ENCODE results near the gene PLCB3. TPM values are rescaled to one million over a fixed set of nuclear protein-coding genes. Genes with fewer than 3 reads are reported as not detected.

PLCB3 gene
- total RNA-seq, result 5.6 TPM

GRCh38 chr11:64251016-64251752 lies at the start of gene PLCB3:
TSS of gene PLCB3 (plus strand) at chr11:64251530. CDS start at chr11:64251650, 120 bp downstream.

GRCh38 chr11:64206457-64207255 lies 44.7 kb upstream of the PLCB3 start, which contains the start of gene FERMT3:
TSS of gene FERMT3 (plus strand) at chr11:64206721. CDS start at chr11:64207365, 644 bp downstream.

GRCh38 chr11:64225608-64226506 lies 25.5 kb upstream of the PLCB3 start, which contains the start of the genes NUDT22 and TRPT1:
TSS of gene NUDT22 (plus strand) at chr11:64226274. CDS start at chr11:64226653, 379 bp downstream.
TSS of gene TRPT1 (minus strand) at chr11:64226186. CDS start at chr11:64225860, 326 bp downstream.

GRCh38 chr11:64230171-64230984 lies 21.0 kb upstream of the PLCB3 start, which contains the start of gene DNAJC4:
TSS of gene DNAJC4 (plus strand) at chr11:64230548. CDS start at chr11:64230855, 307 bp downstream.

GRCh38 chr11:64233913-64234586 lies 17.3 kb upstream of the PLCB3 start, which contains the start of gene VEGFB:
TSS of gene VEGFB (plus strand) at chr11:64234584. CDS start at chr11:64234834, 250 bp downstream.

GRCh38 chr11:64240435-64241240 lies 10.7 kb upstream of the PLCB3 start, which contains the start of gene FKBP2:
TSS of gene FKBP2 (plus strand) at chr11:64241095. CDS start at chr11:64242388, 1,293 bp downstream.

GRCh38 chr11:64246871-64247728 lies 4.2 kb upstream of the PLCB3 start, which contains the start of gene PPP1R14B:
TSS of gene PPP1R14B (minus strand) at chr11:64246943. CDS start at chr11:64246673, 270 bp downstream.

GRCh38 chr11:64284048-64284961 lies 33.0 kb downstream of the PLCB3 start, which contains the start of gene BAD:
TSS of gene BAD (minus strand) at chr11:64284665. CDS start at chr11:64284368, 297 bp downstream.

GRCh38 chr11:64284962-64285884 lies 33.9 kb downstream of the PLCB3 start, which contains the start of gene GPR137:
TSS of gene GPR137 (plus strand) at chr11:64285848. CDS start at chr11:64286525, 677 bp downstream.

GRCh38 chr11:64291262-64291751 lies 40.0 kb downstream of the PLCB3 start, which contains the start of gene KCNK4:
TSS of gene KCNK4 (plus strand) at chr11:64291302. CDS start at chr11:64293019, 1,717 bp downstream.

GRCh38 chr11:64299847-64300648 lies 48.7 kb downstream of the PLCB3 start, which contains the start of gene CATSPERZ:
TSS of gene CATSPERZ (plus strand) at chr11:64300358. CDS start at chr11:64300411, 53 bp downstream.

GRCh38 chr11:64305075-64305690 lies 53.9 kb downstream of the PLCB3 start, which contains the start of gene ESRRA:
TSS of gene ESRRA (plus strand) at chr11:64305524. CDS start at chr11:64307180, 1,656 bp downstream.

GRCh38 chr11:64317325-64317960 lies 66.1 kb downstream of the PLCB3 start, which contains the start of gene TRMT112:
TSS of gene TRMT112 (minus strand) at chr11:64317559. CDS start at chr11:64317526, 33 bp downstream.

Measured in parietal lobe (tissue), 1 donor.